Endothelial cell of umbilical vein (primary cell): ENCODE data around the gene TAS1R3. TPM values are rescaled to one million over a fixed set of nuclear protein-coding genes. Genes with fewer than 3 reads are reported as not detected.

ENCODE experiments used
- BruUV-seq: library from RNA; stranded (reverse); fragments of 400-500 nt; replicated peaks from 2 replicates; lab custom pipeline; 2021; lab: Mats Ljungman, UMichigan
- CTCF ChIA-PET: fragments of 300-600, 350-600 bp; sonication (Branson Sonifier 250); formaldehyde crosslinking; loops from one replicate; lab custom pipeline; 2021; ENCODE audit warnings: antibody characterized with exemption, inconsistent platforms; lab: Charles Lee
- POLR2A ChIA-PET: fragments of 300-600, 350-600 bp; sonication (Branson Sonifier 250); formaldehyde crosslinking; loops from one replicate; lab custom pipeline; 2021; ENCODE audit warnings: antibody characterized with exemption, inconsistent platforms; lab: Charles Lee
- DNase-seq: peaks from one replicate; pipeline ENCODE4 v3.0.0-alpha.2; 2011; ENCODE audit warnings: low read depth, low spot score
- FAIRE-seq: peaks from 2 replicates; lab custom pipeline; 2011; peaks lifted over from hg19 to GRCh38; lab: Jason Lieb, UNC
- H2AFZ ChIP-seq: 2 replicates; pipeline ENCODE4 v1.6.0; 2012; ENCODE audit warnings: low read depth, low read length, control low read depth, inconsistent platforms
- H3K27ac ChIP-seq: 2 replicates; pipeline ENCODE4 v1.5.1; 2011; ENCODE audit warnings: low read depth, mild to moderate bottlenecking, control low read depth, low read length, moderate library complexity; ENCODE audit not compliant: insufficient read depth
- H3K27me3 ChIP-seq, 2 experiments: 2 replicates each; pipeline versions ENCODE4 v1.6.0 to v1.6.1; 2011; ENCODE audit warnings: low read length in 2 of 2, mixed read lengths in 1 of 2; ENCODE audit not compliant: control insufficient read depth in 2 of 2, insufficient read depth in 2 of 2
- H3K36me3 ChIP-seq, 2 experiments: 2 replicates in 1 of 2; 3 replicates in 1 of 2; pipeline ENCODE4 v1.5.1; 2011; ENCODE audit warnings: low read length in 2 of 2, mild to moderate bottlenecking in 1 of 2, moderate library complexity in 1 of 2; ENCODE audit not compliant: control insufficient read depth in 2 of 2, insufficient read depth in 2 of 2; ENCODE audit errors: extremely low read depth in 1 of 2
- H3K4me1 ChIP-seq: 3 replicates; pipeline ENCODE4 v1.5.1; 2011; ENCODE audit warnings: mild to moderate bottlenecking, low read length; ENCODE audit not compliant: control insufficient read depth, insufficient read depth; ENCODE audit errors: extremely low read depth
- H3K4me2 ChIP-seq: 2 replicates; pipeline ENCODE4 v1.6.1; 2011; ENCODE audit warnings: low read length, control low read depth, mixed read lengths; ENCODE audit not compliant: insufficient read depth
- H3K4me3 ChIP-seq, 3 experiments: fragments of 200-600 bp in 1 of 3; sonication (generic), shearing (Covaris generic) in 1 of 3; replicated peaks in 1 of 3; 2 replicates each; pipeline ENCODE4 v1.5.1; 2011 to 2016; ENCODE audit warnings: control low read depth in 3 of 3, low read length in 3 of 3, mild to moderate bottlenecking in 2 of 3, inconsistent platforms in 1 of 3, low read depth in 1 of 3, moderate library complexity in 1 of 3; ENCODE audit not compliant: insufficient read depth in 1 of 3
- H3K79me2 ChIP-seq: 2 replicates; pipeline ENCODE4 v1.6.0; 2012; ENCODE audit warnings: low read length, inconsistent platforms; ENCODE audit not compliant: control insufficient read depth, insufficient read depth
- H3K9ac ChIP-seq: replicated peaks from 2 replicates; pipeline ENCODE3; 2011; ENCODE audit warnings: low read length, control low read depth; ENCODE audit not compliant: insufficient read depth; ENCODE audit errors: extremely low read depth
- H3K9me1 ChIP-seq: replicated peaks from 3 replicates; pipeline ENCODE4 v1.6.0; 2011; ENCODE audit warnings: mild to moderate bottlenecking, low read length; ENCODE audit not compliant: control insufficient read depth, insufficient read depth; ENCODE audit errors: extremely low read depth
- H3K9me3 ChIP-seq: replicated peaks from 2 replicates; pipeline ENCODE4 v1.5.1; 2012; ENCODE audit warnings: low read length, inconsistent platforms; ENCODE audit not compliant: control insufficient read depth, insufficient read depth
- H4K20me1 ChIP-seq: replicated peaks from 2 replicates; pipeline ENCODE3; 2011; ENCODE audit warnings: mild to moderate bottlenecking, low read length; ENCODE audit not compliant: control insufficient read depth, insufficient read depth; ENCODE audit errors: extremely low read depth
- CTCF ChIP-seq, 2 donors: IDR thresholded peaks; 1 replicate in 1 of 2; 2 replicates in 1 of 2; pipeline ENCODE4 v1.5.1; 2011; ENCODE audit warnings: low read length in 2 of 2, mild to moderate bottlenecking in 2 of 2, moderate library complexity in 2 of 2, control low read depth in 1 of 2, inconsistent platforms in 1 of 2, low read depth in 1 of 2; ENCODE audit not compliant: insufficient read depth in 1 of 2; ENCODE audit errors: extremely low read depth in 1 of 2
- EZH2 ChIP-seq: IDR thresholded peaks from 2 replicates; pipeline ENCODE4 v1.6.1; 2012; ENCODE audit warnings: borderline replicate concordance, low read depth, mild to moderate bottlenecking, moderate library complexity, low read length, inconsistent platforms; ENCODE audit not compliant: severe bottlenecking
- FOS ChIP-seq: IDR thresholded peaks from 2 replicates; pipeline ENCODE4 v1.6.1; 2011; ENCODE audit warnings: mild to moderate bottlenecking, low read length, moderate library complexity, borderline replicate concordance; ENCODE audit not compliant: insufficient read depth
- GATA2 ChIP-seq: IDR thresholded peaks from 2 replicates; pipeline ENCODE4 v1.7.0; 2011; ENCODE audit warnings: low read depth, mild to moderate bottlenecking, moderate library complexity, mixed read lengths, low read length; ENCODE audit not compliant: insufficient read length, insufficient read depth
- JUN ChIP-seq: IDR thresholded peaks from 2 replicates; pipeline ENCODE4 v1.6.1; 2011; ENCODE audit warnings: borderline replicate concordance, low read depth; ENCODE audit not compliant: insufficient read length, insufficient read depth
- MAX ChIP-seq: IDR thresholded peaks from 2 replicates; pipeline ENCODE4 v1.6.1; 2011; ENCODE audit not compliant: insufficient read depth, insufficient read length
- MYC ChIP-seq: IDR thresholded peaks from one replicate; pipeline ENCODE4 v1.6.1; 2011; ENCODE audit warnings: mild to moderate bottlenecking, low read depth, low read length
- POLR2A ChIP-seq: IDR thresholded peaks from 2 replicates; pipeline ENCODE4 v1.6.1; 2012; ENCODE audit warnings: low read depth, mild to moderate bottlenecking, control low read depth, low read length
- POLR2AphosphoS5 ChIP-seq: IDR thresholded peaks from 2 replicates; pipeline ENCODE4 v1.6.1; 2012; ENCODE audit warnings: low read depth, mild to moderate bottlenecking, control low read depth, low read length, moderate library complexity; ENCODE audit not compliant: insufficient read depth
- dilution Hi-C: fragments of 300-500 bp; cut with MboI; formaldehyde crosslinking; loops from one replicate; pipeline ENCODE4 v1.15.0; 2019; ENCODE audit warnings: low sequenced_read_pairs; ENCODE audit not compliant: extremely low pct_ligation_motif_present
- intact Hi-C: fragments of 100-400 bp; cut with micrococcal nuclease; formaldehyde crosslinking; loops from one replicate; pipeline ENCODE4 v1.10.0; 2022
- polyA plus RNA-seq, 4 experiments: library from polyadenylated mRNA; depleted of rRNA in 3 of 4; stranded (reverse) in 3 of 4; unstranded in 1 of 4; fragments of >200 nt; gene quantifications; 2 replicates each; pipeline versions ENCODE4 v1.2.1 to v1.2.3, GENCODE V29; 2011 to 2012; ENCODE audit warnings: missing spikeins in 1 of 4
- total RNA-seq: library from RNA; stranded (reverse); gene quantifications from 2 replicates; pipeline ENCODE4 v1.2.3, GENCODE V29; 2021

Gene TAS1R3
- total and polyA plus RNA-seq, 2 donors (not counting 3 experiments of a cell fraction or from before 2014, with no cell fraction given) = 0.26 to 0.38 TPM

- CTCF ChIA-PET = no interaction called here
- Histone ChIP-seq H4K20me1 (no peaks in the 10 kb centered on the region), H3K9me1 (no peaks in the 10 kb centered on the region), H3K4me2 (no peak within 1 kb of the TSS), H2AFZ (no peak within 1 kb of the TSS), H3K27ac (no peak within 1 kb of the TSS), H3K27me3 (peaks cover 9 to 15% of the 10 kb centered on the region in 2 experiments), H3K4me1 (no peaks in the 10 kb centered on the region), H3K36me3 (no peaks in the 10 kb centered on the region), H3K9me3 (no peaks in the 10 kb centered on the region), H3K79me2 (no peaks in the 10 kb centered on the region), H3K9ac (no peak within 1 kb of the TSS), H3K4me3 (no peak within 1 kb of the TSS)
- POLR2A ChIA-PET = no interaction called here
- DNase-seq = no peak
- dilution Hi-C loops = no loop called here
- no peak for FAIRE-seq
- TF ChIP-seq POLR2AphosphoS5 (no peak), MAX (no peak), FOS (no peak)
- no TSS peak for BruUV-seq
- intact Hi-C loops = no loop called here
Measured at GRCh38 chr1:1358433-1359271, 27.6 kb downstream of the TAS1R3 start, which contains the start of gene MXRA8. Gene MXRA8, minus strand, starts transcription at chr1:1358555. Its CDS starts 51 bp downstream, at chr1:1358504.

GRCh38 chr1:1359308-1359663 lies 28.2 kb downstream of the TAS1R3 start:
- no peaks in the 10 kb centered on the region for H4K20me1 ChIP-seq
- no peak for FAIRE-seq
- CTCF ChIA-PET = no interaction called here
- H3K4me2 ChIP-seq = no peak overlapping the region
- H3K4me1 ChIP-seq = no peaks in the 10 kb centered on the region
- dilution Hi-C loops = no loop called here
- no peaks in the 10 kb centered on the region for H3K36me3 ChIP-seq
- TF ChIP-seq MAX (no peak), FOS (no peak), JUN (no peak), CTCF (IDR thresholded peaks at IDR 0.05; ENCODE audit: extremely low read depth in 1 of 2, insufficient read depth in 1 of 2, low read depth in 1 of 2, low read length in 2 of 2) (no peak), POLR2A (no peak), GATA2 (no peak), MYC (no peak), EZH2 (no peak), POLR2AphosphoS5 (no peak)
- no peak for DNase-seq
- no peak overlapping the region for H3K27ac ChIP-seq
- no peaks in the 10 kb centered on the region for H3K9me1 ChIP-seq
- no peak overlapping the region for H2AFZ ChIP-seq
- peaks cover 6 to 9% of the 10 kb centered on the region in 2 experiments for H3K27me3 ChIP-seq
- no peaks in the 10 kb centered on the region for H3K79me2 ChIP-seq
- intact Hi-C loops = no loop called here
- no peaks in the 10 kb centered on the region for H3K9me3 ChIP-seq
- no peak overlapping the region for H3K9ac ChIP-seq
- POLR2A ChIA-PET = no interaction called here
- no peak overlapping the region for H3K4me3 ChIP-seq
- BruUV-seq = no TSS peak
